ENCODE results near the gene HES1.

GRCh38 chr3:194132465-194133286, 3.3 kb upstream of the HES1 start:
- TF ChIP-seq CTCF (IDR thresholded peaks at IDR 0.05) (no peak), POLR2A (IDR thresholded peaks at IDR 0.05) (no peak)

Measured in uterus (tissue), 2 donors.